ENCODE data around the gene STK26.

- no peak for TF ChIP-seq CTCF (IDR thresholded peaks at IDR 0.05)
- TF ChIP-seq POLR2A (IDR thresholded peaks at IDR 0.05): no peak
- no peak for TF ChIP-seq EP300 (IDR thresholded peaks at IDR 0.05)
These were observed 62.7 kb downstream of the STK26 start for GRCh38 chrX:132085786-132086185.

Measured in ovary (tissue), 3 donors.